Fibroblast of pulmonary artery (primary cell): ENCODE measurements around the gene PDE3B.

ENCODE experiments used
- DNase-seq: peaks from one replicate; pipeline ENCODE4 v3.0.0-alpha.2; 2010; ENCODE audit warnings: low read depth
- H3K4me3 ChIP-seq: replicated peaks from 2 replicates; pipeline ENCODE4 v1.5.1; 2011; ENCODE audit warnings: low read depth, mild to moderate bottlenecking, control low read depth, low read length, moderate library complexity
- TF ChIP-seq, protein P1 (sequence below): IDR thresholded peaks from 2 replicates; pipeline ENCODE4 v1.5.1; 2011; ENCODE audit warnings: mild to moderate bottlenecking, control low read depth, low read length, inconsistent platforms; ENCODE audit errors: missing control alignments

PDE3B gene

DNA sequence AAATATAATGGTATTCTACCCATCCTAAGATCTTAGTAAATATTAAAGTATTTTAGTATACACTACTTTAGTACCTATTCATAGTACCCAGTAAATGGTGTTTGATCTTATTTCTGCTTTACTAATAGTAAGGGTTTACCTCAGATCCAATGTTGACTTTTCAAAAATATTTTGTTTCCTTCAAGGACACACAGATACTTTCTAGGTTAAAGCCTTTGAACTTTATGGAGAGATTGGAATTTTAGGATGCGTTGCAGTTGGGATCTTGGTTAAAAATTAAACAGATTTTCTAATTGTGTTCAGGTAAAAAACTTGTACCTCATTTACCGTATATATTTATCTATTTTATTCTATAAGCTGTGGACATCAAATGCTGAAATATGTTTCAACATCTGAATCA, 175.2 kb downstream of the PDE3B start:
- TF ChIP-seq, protein P1, sequence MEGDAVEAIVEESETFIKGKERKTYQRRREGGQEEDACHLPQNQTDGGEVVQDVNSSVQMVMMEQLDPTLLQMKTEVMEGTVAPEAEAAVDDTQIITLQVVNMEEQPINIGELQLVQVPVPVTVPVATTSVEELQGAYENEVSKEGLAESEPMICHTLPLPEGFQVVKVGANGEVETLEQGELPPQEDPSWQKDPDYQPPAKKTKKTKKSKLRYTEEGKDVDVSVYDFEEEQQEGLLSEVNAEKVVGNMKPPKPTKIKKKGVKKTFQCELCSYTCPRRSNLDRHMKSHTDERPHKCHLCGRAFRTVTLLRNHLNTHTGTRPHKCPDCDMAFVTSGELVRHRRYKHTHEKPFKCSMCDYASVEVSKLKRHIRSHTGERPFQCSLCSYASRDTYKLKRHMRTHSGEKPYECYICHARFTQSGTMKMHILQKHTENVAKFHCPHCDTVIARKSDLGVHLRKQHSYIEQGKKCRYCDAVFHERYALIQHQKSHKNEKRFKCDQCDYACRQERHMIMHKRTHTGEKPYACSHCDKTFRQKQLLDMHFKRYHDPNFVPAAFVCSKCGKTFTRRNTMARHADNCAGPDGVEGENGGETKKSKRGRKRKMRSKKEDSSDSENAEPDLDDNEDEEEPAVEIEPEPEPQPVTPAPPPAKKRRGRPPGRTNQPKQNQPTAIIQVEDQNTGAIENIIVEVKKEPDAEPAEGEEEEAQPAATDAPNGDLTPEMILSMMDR = no peak
- DNase-seq = no peak
- no peak overlapping the region for H3K4me3 ChIP-seq

DNA sequence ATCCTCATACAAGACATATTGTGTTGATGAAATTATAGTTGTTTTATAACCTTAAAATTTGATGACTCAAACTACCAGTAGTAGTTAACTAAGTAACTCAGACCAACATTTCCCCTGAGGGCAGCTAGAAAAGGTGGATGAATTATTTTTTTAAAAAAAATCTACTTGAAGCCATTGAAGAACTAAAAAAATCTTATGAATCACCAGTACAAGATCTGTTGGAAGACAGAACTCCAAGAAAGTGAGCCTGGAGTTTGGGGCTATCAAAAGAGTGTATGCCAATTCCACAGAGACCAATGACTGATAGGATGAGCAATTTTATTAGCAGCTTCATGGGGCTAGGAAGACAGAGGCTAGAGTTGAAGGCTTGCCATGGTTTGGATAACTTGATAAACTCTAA, 176.0 kb downstream of the PDE3B start:
- no peak for DNase-seq
- no peak overlapping the region for H3K4me3 ChIP-seq
- TF ChIP-seq, protein P1 = no peak

DNA sequence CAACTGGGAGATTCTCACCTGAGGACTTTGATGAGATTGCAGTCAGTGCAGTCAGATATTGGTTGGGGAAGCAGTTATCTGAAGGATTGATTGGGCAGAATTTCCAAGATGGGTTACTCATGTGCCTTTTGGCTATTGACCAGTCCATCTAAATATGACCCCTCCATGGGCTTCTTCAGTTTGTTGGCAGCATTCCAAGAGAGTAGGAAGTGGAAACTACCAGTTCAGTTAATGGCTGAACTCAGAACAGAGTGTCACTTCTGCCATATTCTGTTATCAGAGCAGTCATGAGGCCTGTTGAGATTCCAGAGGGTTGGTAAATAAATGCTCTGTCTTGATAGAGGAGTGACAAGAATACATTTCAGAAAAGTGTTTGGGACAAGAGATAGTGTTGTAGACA, 177.4 kb downstream of the PDE3B start:
- H3K4me3 ChIP-seq = no peak overlapping the region
- no peak for DNase-seq
- TF ChIP-seq, protein P1 = no peak

DNA sequence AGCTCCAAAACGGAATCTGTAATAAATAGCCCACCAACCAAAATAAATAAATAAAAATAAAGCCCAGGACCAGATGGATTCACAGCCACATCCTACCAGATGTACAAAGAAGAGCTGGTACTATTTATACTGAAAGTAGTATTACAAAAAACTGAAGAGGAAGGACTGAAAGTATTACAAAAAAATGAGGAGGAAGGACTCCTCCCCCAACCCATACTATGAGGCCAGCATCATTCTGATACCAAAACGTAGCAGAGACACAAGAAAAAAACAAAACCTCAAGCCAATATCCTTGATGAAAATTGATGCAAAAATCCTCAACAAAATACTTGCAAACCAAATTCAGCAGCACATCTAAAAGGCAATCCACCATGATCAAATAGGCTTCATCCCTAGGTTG, 183.0 kb downstream of the PDE3B start:
- no peak overlapping the region for H3K4me3 ChIP-seq
- no peak for DNase-seq
- TF ChIP-seq, protein P1 = no peak

DNA sequence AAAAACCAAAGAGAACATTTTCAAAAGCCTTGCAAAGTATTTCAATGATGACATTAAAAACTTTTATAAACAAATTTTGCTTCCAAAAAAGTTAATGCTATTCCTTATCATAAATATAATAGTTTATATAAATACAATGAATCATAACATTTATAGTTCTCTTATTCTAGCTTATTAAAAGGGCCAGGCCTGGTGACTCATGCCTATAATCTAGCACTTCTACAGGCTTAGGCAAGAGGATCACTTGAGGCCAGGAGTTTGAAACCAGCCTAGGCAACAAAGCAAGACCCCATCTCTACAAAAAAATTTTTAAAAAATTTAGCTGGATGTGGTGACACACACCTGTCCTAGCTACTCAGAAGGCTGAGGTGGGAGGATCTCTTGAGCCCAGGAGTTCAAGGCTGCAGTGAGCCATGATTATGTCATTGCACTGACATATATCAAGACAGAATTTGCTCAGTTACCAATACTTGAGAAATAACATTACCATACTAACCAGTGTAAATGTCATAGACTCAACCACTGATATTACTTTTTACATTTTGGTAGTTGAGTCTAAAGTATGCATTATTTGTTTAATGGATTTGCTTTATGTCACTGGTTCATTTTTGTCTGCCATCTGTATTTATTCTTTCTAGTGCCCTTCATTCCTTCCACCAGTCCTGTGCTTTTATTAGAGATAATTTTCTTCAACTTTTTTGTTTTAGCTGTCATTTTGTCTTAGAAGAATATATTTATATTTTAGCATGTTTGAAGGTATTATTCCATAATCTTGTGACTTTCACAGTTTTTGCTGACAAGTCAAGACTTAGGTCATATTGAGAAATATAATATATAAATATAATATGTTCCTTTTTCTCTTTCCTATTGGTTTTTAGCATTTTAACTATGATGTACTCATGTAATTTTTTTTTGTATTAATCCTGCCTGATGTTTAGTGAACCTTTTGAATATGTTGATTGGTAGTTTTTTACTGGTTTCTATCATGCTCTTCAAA, 192.2 kb downstream of the PDE3B start:
- no peak for DNase-seq
- TF ChIP-seq, protein P1 = no peak
- no peak overlapping the region for H3K4me3 ChIP-seq

DNA sequence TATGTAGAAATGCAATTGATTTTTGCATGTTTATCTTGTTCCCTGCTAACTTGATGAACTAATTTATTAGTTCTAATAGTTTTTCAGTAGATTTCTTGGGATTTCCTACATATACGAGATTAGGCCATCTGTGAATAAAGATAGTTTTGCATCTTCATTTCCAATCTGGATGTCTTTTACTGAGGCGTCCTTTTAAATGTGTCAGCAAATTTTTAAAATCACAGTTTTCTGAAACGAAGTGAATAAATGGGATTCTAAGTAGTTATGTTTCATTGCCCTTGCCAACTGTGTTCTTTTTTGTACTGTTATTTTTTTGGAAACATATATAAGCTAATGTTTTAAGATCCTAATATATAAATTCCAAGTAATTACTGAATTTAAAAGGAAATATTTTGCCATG, 198.4 kb downstream of the PDE3B start:
- TF ChIP-seq, protein P1 = no peak
- H3K4me3 ChIP-seq = no peak overlapping the region
- no peak for DNase-seq

DNA sequence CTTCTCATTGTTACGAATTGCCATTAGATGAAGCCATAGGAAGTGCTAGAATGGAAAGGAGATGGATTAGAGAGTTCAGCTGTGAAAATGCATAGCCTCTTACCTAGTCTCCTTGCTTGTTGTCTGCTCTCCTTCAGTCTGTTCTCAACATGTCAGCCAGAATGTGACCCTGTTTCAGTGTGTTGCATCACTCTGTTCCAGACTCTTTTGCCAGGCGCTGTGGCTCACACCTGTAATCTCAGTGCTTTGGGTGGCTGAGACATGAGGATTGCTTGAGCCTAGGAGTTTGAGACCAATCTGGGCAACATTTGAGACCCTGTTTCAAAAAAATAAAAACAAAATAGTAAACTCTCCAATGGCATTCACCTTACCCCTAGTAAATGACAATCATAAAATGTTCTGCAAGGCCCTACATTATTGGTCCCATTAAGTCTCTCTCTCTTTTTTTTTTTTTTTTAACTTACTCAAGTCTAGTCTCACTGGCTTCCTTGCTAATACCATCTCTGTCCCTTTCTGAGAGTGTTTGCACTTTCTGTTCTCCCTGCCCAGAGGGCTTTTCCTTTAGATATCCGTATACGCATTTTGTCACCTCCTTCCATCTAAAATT, 209.1 kb downstream of the PDE3B start:
- no peak for DNase-seq
- TF ChIP-seq, protein P1 = no peak
- H3K4me3 ChIP-seq = no peak overlapping the region
